ENCODE results near the gene CRTC3.

DNA sequence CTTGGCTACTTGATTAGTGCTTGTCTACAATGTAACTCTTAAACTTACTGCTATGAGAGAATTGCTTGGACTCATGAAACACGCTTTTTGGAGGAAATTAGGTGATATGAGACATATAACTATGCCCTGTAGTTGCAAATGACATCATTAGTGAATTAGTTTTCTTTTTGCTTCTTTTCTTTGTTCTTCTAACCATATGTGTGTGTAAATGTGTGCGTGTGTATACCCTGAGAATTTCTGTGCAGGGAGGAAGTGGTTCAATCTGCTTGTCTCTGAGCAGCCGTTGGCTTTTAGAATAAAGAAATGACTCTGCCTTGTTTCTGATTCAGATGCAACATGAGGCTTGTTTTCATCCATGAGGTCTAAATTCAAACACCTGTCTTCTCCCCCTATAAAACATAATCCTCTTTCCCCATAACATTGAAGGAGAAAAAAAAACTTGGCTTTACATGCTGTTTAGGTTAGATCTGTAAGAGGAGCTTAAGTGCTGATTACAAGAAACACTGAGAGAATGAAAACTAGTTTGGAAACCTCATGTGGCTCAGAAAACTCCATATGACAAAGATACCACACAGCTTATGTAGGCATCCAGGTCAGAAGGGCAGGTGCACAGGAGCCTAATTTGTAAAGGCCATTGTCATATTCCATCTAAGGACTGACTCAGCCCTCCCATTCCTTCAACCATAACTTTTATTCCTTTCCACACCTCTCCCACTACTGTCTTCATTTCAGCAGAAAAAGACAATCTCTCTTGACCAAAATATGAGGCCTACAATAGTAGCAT lies 156.9 kb downstream of the CRTC3 start:
- TF ChIP-seq, protein P1, sequence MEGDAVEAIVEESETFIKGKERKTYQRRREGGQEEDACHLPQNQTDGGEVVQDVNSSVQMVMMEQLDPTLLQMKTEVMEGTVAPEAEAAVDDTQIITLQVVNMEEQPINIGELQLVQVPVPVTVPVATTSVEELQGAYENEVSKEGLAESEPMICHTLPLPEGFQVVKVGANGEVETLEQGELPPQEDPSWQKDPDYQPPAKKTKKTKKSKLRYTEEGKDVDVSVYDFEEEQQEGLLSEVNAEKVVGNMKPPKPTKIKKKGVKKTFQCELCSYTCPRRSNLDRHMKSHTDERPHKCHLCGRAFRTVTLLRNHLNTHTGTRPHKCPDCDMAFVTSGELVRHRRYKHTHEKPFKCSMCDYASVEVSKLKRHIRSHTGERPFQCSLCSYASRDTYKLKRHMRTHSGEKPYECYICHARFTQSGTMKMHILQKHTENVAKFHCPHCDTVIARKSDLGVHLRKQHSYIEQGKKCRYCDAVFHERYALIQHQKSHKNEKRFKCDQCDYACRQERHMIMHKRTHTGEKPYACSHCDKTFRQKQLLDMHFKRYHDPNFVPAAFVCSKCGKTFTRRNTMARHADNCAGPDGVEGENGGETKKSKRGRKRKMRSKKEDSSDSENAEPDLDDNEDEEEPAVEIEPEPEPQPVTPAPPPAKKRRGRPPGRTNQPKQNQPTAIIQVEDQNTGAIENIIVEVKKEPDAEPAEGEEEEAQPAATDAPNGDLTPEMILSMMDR (IDR thresholded peaks at IDR 0.05; ENCODE audit: poor library complexity), result no peak
- TF ChIP-seq EZH2phosphoT487 (IDR thresholded peaks at IDR 0.05; ENCODE audit: low read depth, severe bottlenecking, unreplicated experiment) (no peak), EZH2 (IDR thresholded peaks at IDR 0.05; ENCODE audit: borderline replicate concordance) (no peak)
